HepG2 (cell line): ENCODE results near the gene COPZ2. TPM values are rescaled to one million over a fixed set of nuclear protein-coding genes. Genes with fewer than 3 reads are reported as not detected.

Experiments
- AHR ChIP-seq: IDR thresholded peaks from 2 replicates; pipeline ENCODE4 v1.6.1; 2018; ENCODE audit warnings: missing genetic modification reagents, missing compliant biosample characterization
- AKAP8 ChIP-seq: sonication (generic); formaldehyde crosslinking; IDR thresholded peaks from 2 replicates; pipeline ENCODE4 v1.5.1; 2020; ENCODE audit warnings: mild to moderate bottlenecking, missing genetic modification reagents
- BCL6 ChIP-seq: IDR thresholded peaks from 2 replicates; pipeline ENCODE4 v1.6.1; 2016; ENCODE audit warnings: missing genetic modification reagents, missing compliant biosample characterization
- CHD4 ChIP-seq: fragments of 200-600 bp; sonication (generic); IDR thresholded peaks from 2 replicates; pipeline ENCODE4 v1.7.0; 2017; ENCODE audit warnings: mild to moderate bottlenecking, low read length, borderline replicate concordance
- FOXA1 ChIP-seq, 2 experiments: fragments of 450-650 bp in 1 of 2; sonication (generic) in 1 of 2; formaldehyde crosslinking in 1 of 2; IDR thresholded peaks; 2 replicates each; pipeline versions ENCODE4 v1.4.0 to v1.6.1; 2016 to 2020; ENCODE audit warnings: missing genetic modification reagents in 1 of 2
- ISL2 ChIP-seq: sonication (generic); formaldehyde crosslinking; IDR thresholded peaks from 2 replicates; pipeline ENCODE4 v1.5.0; 2020; ENCODE audit warnings: missing genetic modification reagents
- KDM5B ChIP-seq: sonication (generic); formaldehyde crosslinking; IDR thresholded peaks from 2 replicates; pipeline ENCODE4 v1.4.0; 2020; ENCODE audit warnings: missing genetic modification reagents, mild to moderate bottlenecking, borderline replicate concordance
- KLF11 ChIP-seq: IDR thresholded peaks from 2 replicates; pipeline ENCODE4 v1.6.1; 2016; ENCODE audit warnings: missing compliant biosample characterization
- PCBP1 ChIP-seq: fragments of 200-400 bp; formaldehyde crosslinking; IDR thresholded peaks from 2 replicates; pipeline ENCODE4 v1.6.1; 2017; ENCODE audit warnings: mild to moderate bottlenecking, low read depth, low read length, borderline replicate concordance
- PHF8 ChIP-seq: sonication (generic); formaldehyde crosslinking; IDR thresholded peaks from 2 replicates; pipeline ENCODE4 v1.5.0; 2020; ENCODE audit warnings: missing genetic modification reagents
- RXRB ChIP-seq: IDR thresholded peaks from 2 replicates; pipeline ENCODE4 v1.6.1; 2016; ENCODE audit warnings: borderline replicate concordance, missing genetic modification reagents, missing compliant biosample characterization
- SKI ChIP-seq: fragments of 450-650 bp; IDR thresholded peaks from one replicate; pipeline ENCODE4 v1.6.1; 2018; ENCODE audit warnings: mild to moderate bottlenecking; ENCODE audit not compliant: partially characterized antibody
- TEAD3 ChIP-seq: optimal IDR thresholded peaks from 2 replicates; pipeline ENCODE3; 2016; ENCODE audit warnings: borderline replicate concordance
- TOE1 ChIP-seq: sonication (generic); formaldehyde crosslinking; IDR thresholded peaks from 2 replicates; pipeline ENCODE4 v1.4.0; 2020; ENCODE audit warnings: mild to moderate bottlenecking, missing genetic modification reagents
- TRIM24 ChIP-seq: sonication (generic); formaldehyde crosslinking; IDR thresholded peaks from 2 replicates; pipeline ENCODE4 v1.8.0; 2022; ENCODE audit warnings: mild to moderate bottlenecking, missing genetic modification reagents
- ZFX ChIP-seq: sonication (generic); formaldehyde crosslinking; IDR thresholded peaks from 2 replicates; pipeline ENCODE4 v1.4.0; 2020; ENCODE audit warnings: mild to moderate bottlenecking, low read depth, missing genetic modification reagents, moderate library complexity
- ZNF331 ChIP-seq: sonication (generic); formaldehyde crosslinking; IDR thresholded peaks from 2 replicates; pipeline ENCODE4 v1.4.0; 2020; ENCODE audit warnings: missing genetic modification reagents
- ZNF33B ChIP-seq: sonication (generic); formaldehyde crosslinking; IDR thresholded peaks from 2 replicates; pipeline ENCODE4 v1.5.1; 2020; ENCODE audit warnings: mild to moderate bottlenecking, missing genetic modification reagents
- ZSCAN12 ChIP-seq: sonication (generic); formaldehyde crosslinking; IDR thresholded peaks from 2 replicates; pipeline ENCODE4 v1.9.0; 2021; ENCODE audit warnings: mild to moderate bottlenecking, missing genetic modification reagents
- polyA plus RNA-seq, 8 experiments: library from polyadenylated mRNA; depleted of rRNA in 3 of 8; stranded (reverse) in 7 of 8; unstranded in 1 of 8; fragments of >200 nt; fragmentation: Illumina TruSeq in 4 of 8; extraction: Trizol in 4 of 8; gene quantifications; 2 replicates each; pipeline versions ENCODE4 v1.2.1 to v1.2.3, GENCODE V29; 2011 to 2016; ENCODE audit warnings: low read depth in 4 of 8, missing spikeins in 1 of 8, mixed read lengths in 1 of 8; ENCODE audit not compliant: insufficient read depth in 1 of 8
- total RNA-seq, 5 experiments: library from RNA; depleted of rRNA; stranded (reverse); fragments of >200 nt; fragmentation: Illumina TruSeq; extraction: Trizol; gene quantifications; 2 replicates each; pipeline ENCODE4 v1.2.3, GENCODE V29; 2016; ENCODE audit warnings: low read depth in 1 of 5
- TF ChIP-seq, protein P1 (sequence below): sonication (generic); formaldehyde crosslinking; IDR thresholded peaks from 2 replicates; pipeline ENCODE4; 2020; ENCODE audit warnings: missing genetic modification reagents, mild to moderate bottlenecking, borderline replicate concordance
- TF ChIP-seq, protein P2 (sequence below): sonication (generic); formaldehyde crosslinking; IDR thresholded peaks from 2 replicates; pipeline ENCODE4 v1.5.1; 2020; ENCODE audit warnings: missing genetic modification reagents, mild to moderate bottlenecking, borderline replicate concordance
- TF ChIP-seq, protein P3 (sequence below): sonication (generic); formaldehyde crosslinking; IDR thresholded peaks from 2 replicates; pipeline ENCODE4 v1.8.0; 2022; ENCODE audit warnings: mild to moderate bottlenecking, missing genetic modification reagents, moderate library complexity
- TF ChIP-seq, protein P4 (sequence below): sonication (generic); formaldehyde crosslinking; IDR thresholded peaks from 2 replicates; pipeline ENCODE4 v1.5.0; 2020; ENCODE audit warnings: missing genetic modification reagents, mild to moderate bottlenecking, borderline replicate concordance

The COPZ2 gene
- total and polyA plus RNA-seq, 2 of the 13 experiments (the other 11 are each of a cell fraction or from before 2014, with no cell fraction given): 0.61 to 1.5 TPM

DNA sequence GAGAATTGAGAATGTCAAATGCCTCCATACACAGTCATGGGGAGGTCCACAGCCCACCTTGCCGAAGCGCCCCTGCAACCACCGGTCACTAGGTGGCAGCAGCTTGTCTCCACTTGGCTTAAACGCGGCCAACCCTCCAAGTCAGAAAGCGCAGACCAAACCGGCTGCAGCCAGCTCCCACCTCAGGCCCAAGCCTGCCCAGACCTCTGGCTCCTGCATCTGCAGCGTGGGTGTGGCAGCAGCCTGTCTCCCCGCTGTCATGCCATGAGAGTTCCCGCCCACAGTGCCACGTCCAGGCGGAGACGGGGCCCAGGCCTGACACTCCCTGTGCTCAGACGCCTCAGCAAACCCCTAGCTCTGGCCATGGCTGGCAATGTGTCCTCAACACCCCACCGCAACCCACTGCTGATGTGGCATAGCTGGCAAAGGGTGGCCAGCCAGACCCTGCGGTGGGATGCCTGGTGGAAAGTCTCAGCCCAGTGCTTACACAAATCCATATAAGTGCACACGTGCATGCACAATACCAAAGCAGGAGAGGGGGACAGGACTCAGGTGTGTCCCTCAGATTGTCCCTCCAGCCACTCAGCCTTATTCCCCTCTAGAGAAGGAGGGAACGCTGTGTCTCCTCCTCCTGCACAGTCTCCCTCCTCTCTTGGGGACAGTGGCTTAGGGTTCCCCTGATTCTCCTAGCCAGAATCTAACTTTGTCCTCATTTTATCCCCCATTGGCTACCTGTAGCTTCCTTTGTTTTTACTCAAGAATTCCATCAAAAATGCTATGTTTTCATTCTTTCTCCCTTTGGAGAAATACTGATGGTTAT is 10.9 kb downstream of the COPZ2 start (continued):
- TF ChIP-seq ZFX (CRISPR knock-in tag): peak; percentile 72
- no peak for TF ChIP-seq ISL2 (CRISPR knock-in tag)
- TF ChIP-seq, protein P1, sequence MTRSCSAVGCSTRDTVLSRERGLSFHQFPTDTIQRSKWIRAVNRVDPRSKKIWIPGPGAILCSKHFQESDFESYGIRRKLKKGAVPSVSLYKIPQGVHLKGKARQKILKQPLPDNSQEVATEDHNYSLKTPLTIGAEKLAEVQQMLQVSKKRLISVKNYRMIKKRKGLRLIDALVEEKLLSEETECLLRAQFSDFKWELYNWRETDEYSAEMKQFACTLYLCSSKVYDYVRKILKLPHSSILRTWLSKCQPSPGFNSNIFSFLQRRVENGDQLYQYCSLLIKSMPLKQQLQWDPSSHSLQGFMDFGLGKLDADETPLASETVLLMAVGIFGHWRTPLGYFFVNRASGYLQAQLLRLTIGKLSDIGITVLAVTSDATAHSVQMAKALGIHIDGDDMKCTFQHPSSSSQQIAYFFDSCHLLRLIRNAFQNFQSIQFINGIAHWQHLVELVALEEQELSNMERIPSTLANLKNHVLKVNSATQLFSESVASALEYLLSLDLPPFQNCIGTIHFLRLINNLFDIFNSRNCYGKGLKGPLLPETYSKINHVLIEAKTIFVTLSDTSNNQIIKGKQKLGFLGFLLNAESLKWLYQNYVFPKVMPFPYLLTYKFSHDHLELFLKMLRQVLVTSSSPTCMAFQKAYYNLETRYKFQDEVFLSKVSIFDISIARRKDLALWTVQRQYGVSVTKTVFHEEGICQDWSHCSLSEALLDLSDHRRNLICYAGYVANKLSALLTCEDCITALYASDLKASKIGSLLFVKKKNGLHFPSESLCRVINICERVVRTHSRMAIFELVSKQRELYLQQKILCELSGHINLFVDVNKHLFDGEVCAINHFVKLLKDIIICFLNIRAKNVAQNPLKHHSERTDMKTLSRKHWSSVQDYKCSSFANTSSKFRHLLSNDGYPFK (CRISPR knock-in tag): peak; percentile 67
- no peak for TF ChIP-seq TOE1 (CRISPR knock-in tag)
- TF ChIP-seq, protein P2, sequence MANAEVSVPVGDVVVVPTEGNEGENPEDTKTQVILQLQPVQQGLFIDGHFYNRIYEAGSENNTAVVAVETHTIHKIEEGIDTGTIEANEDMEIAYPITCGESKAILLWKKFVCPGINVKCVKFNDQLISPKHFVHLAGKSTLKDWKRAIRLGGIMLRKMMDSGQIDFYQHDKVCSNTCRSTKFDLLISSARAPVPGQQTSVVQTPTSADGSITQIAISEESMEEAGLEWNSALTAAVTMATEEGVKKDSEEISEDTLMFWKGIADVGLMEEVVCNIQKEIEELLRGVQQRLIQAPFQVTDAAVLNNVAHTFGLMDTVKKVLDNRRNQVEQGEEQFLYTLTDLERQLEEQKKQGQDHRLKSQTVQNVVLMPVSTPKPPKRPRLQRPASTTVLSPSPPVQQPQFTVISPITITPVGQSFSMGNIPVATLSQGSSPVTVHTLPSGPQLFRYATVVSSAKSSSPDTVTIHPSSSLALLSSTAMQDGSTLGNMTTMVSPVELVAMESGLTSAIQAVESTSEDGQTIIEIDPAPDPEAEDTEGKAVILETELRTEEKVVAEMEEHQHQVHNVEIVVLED (CRISPR knock-in tag): 0 out of 2 replicates have a peak, but pooled peaks have one; percentile 24
- peak; percentile 84; the same call in 1 of the 2 replicates for TF ChIP-seq AHR (CRISPR knock-in tag)
- no peak for TF ChIP-seq RXRB (CRISPR knock-in tag)
- TF ChIP-seq TEAD3: peak; percentile 45
- no peak for TF ChIP-seq ZSCAN12
- no peak for TF ChIP-seq SKI
- TF ChIP-seq PCBP1: 0 out of 2 replicates have a peak, but pooled peaks have one; percentile 29
- no peak for TF ChIP-seq CHD4
- peak; percentile 64; the same call in 1 of the 2 replicates for TF ChIP-seq ZNF331
- 0 out of 2 replicates have a peak, but pooled peaks have one; percentile 24 for TF ChIP-seq PHF8
- peak; percentile 71; the same call in 1 of the 2 replicates for TF ChIP-seq KLF11 (CRISPR knock-in tag)
- 0 out of 2 replicates have a peak, but pooled peaks have one; percentile 39 for TF ChIP-seq ZNF33B
- TF ChIP-seq, protein P3, sequence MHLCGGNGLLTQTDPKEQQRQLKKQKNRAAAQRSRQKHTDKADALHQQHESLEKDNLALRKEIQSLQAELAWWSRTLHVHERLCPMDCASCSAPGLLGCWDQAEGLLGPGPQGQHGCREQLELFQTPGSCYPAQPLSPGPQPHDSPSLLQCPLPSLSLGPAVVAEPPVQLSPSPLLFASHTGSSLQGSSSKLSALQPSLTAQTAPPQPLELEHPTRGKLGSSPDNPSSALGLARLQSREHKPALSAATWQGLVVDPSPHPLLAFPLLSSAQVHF (CRISPR knock-in tag): no peak
- TF ChIP-seq AKAP8 (CRISPR knock-in tag): peak; percentile 75; the same call in 1 of the 2 replicates
- TF ChIP-seq KDM5B (CRISPR knock-in tag): peak; percentile 68; the same call in 1 of the 2 replicates
- TF ChIP-seq TRIM24 (CRISPR knock-in tag): no peak
- TF ChIP-seq BCL6 (CRISPR knock-in tag): 0 out of 2 replicates have a peak, but pooled peaks have one; percentile 18
- TF ChIP-seq, protein P4, sequence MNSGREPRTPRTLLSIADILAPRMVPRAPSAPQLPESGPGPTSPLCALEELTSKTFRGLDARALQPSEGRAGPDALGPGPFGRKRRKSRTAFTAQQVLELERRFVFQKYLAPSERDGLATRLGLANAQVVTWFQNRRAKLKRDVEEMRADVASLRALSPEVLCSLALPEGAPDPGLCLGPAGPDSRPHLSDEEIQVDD (CRISPR knock-in tag): 0 out of 2 replicates have a peak, but pooled peaks have one; percentile 82
- TF ChIP-seq FOXA1 (IDR thresholded peaks at IDR 0.05): no peak
- TF ChIP-seq FOXA1 (CRISPR knock-in tag; IDR thresholded peaks at IDR 0.05): 0 out of 2 replicates have a peak, but pooled peaks have one; percentile 37
